ENCODE data around the gene TMEM135. TPM values are rescaled to one million over a fixed set of nuclear protein-coding genes. Genes with fewer than 3 reads are reported as not detected.

Gene TMEM135
- total RNA-seq, 1 experiment from 2014 or later: 65.5 TPM

- H3K4me3 ChIP-seq (ENCODE audit: low read depth in 2 of 2, low read length in 2 of 2): no peak overlapping the region
- no peak overlapping the region for H3K27ac ChIP-seq (ENCODE audit: low read length)
- intact Hi-C loops (cut with micrococcal nuclease; ENCODE audit: unreplicated experiment) (no loop called here), in situ Hi-C loops (cut with HindIII; ENCODE audit: low pct_unique_long_range_greater_than_20kb, low sequenced_read_pairs) (no loop called here)
- H3K27me3 ChIP-seq (ENCODE audit: control insufficient read depth, insufficient read depth, low read length): no peaks in the 10 kb centered on the region; the same call in 1 of the 2 replicates
- no peaks in the 10 kb centered on the region for H3K36me3 ChIP-seq (ENCODE audit: control insufficient read depth, insufficient read depth, low read length)
- POLR2A ChIA-PET: no interaction called here
- H3K9me3 ChIP-seq (ENCODE audit: control insufficient read depth, insufficient read depth, low read depth, low read length): no peaks in the 10 kb centered on the region
- no peak for TF ChIP-seq TCF7L2 (IDR thresholded peaks at IDR 0.05; ENCODE audit: low read depth, low read length)
- no peak for TF ChIP-seq POLR2AphosphoS5 (IDR thresholded peaks at IDR 0.05; ENCODE audit: low read depth, low read length)
- no peak for TF ChIP-seq CTCF (IDR thresholded peaks at IDR 0.05)
- TF ChIP-seq SIN3A (IDR thresholded peaks at IDR 0.05; ENCODE audit: borderline replicate concordance, insufficient read depth, low read depth, low read length): no peak
- TF ChIP-seq REST (IDR thresholded peaks at IDR 0.05; ENCODE audit: insufficient read depth in 1 of 2, low read depth in 2 of 2, low read length in 1 of 2): no peak
- CTCF ChIA-PET: no interaction called here
- DNase-seq (ENCODE audit: low read depth, low spot score) (no peak), ATAC-seq (no peak)
- BruUV-seq (replicated peaks): no TSS peak
- no peaks in the 10 kb centered on the region for H3K4me1 ChIP-seq (ENCODE audit: control insufficient read depth, insufficient read depth, low read length)
Observed at GRCh38 chr11:87347441-87347840, 309.7 kb downstream of the TMEM135 start.

- Histone ChIP-seq H3K9me3 (ENCODE audit: control insufficient read depth, insufficient read depth, low read depth, low read length) (no peaks in the 10 kb centered on the region), H3K27ac (ENCODE audit: low read length) (no peak overlapping the region), H3K4me1 (ENCODE audit: control insufficient read depth, insufficient read depth, low read length) (no peaks in the 10 kb centered on the region), H3K27me3 (ENCODE audit: control insufficient read depth, insufficient read depth, low read length) (no peaks in the 10 kb centered on the region; the same call in 1 of the 2 replicates), H3K36me3 (ENCODE audit: control insufficient read depth, insufficient read depth, low read length) (no peaks in the 10 kb centered on the region), H3K4me3 (ENCODE audit: low read depth in 2 of 2, low read length in 2 of 2) (no peak overlapping the region)
- no peak for ATAC-seq
- POLR2A ChIA-PET: no interaction called here
- intact Hi-C loops (cut with micrococcal nuclease; ENCODE audit: unreplicated experiment) (no loop called here), in situ Hi-C loops (cut with HindIII; ENCODE audit: low pct_unique_long_range_greater_than_20kb, low sequenced_read_pairs) (no loop called here)
- no peak for DNase-seq (ENCODE audit: low read depth, low spot score)
- no TSS peak for BruUV-seq (replicated peaks)
- CTCF ChIA-PET: no interaction called here
- no peak for TF ChIP-seq CTCF (IDR thresholded peaks at IDR 0.05)
- TF ChIP-seq POLR2AphosphoS5 (IDR thresholded peaks at IDR 0.05; ENCODE audit: low read depth, low read length): no peak
Observed at GRCh38 chr11:87347854-87348253, 310.1 kb downstream of the TMEM135 start.
